HepG2 (cell line): ENCODE results near the gene WBP1. TPM values are rescaled to one million over a fixed set of nuclear protein-coding genes. Genes with fewer than 3 reads are reported as not detected.

Source experiments
- AKAP8 ChIP-seq: sonication (generic); formaldehyde crosslinking; IDR thresholded peaks from 2 replicates; pipeline ENCODE4 v1.5.1; 2020; ENCODE audit warnings: mild to moderate bottlenecking, missing genetic modification reagents
- ARID2 ChIP-seq: sonication (generic); formaldehyde crosslinking; IDR thresholded peaks from 2 replicates; pipeline ENCODE4 v1.8.1; 2022; ENCODE audit warnings: mild to moderate bottlenecking, missing genetic modification reagents, borderline replicate concordance
- FOXK1 ChIP-seq: sonication (generic); formaldehyde crosslinking; IDR thresholded peaks from 2 replicates; pipeline ENCODE4 v1.4.0; 2020; ENCODE audit warnings: low read depth, missing genetic modification reagents, borderline replicate concordance
- FOXM1 ChIP-seq: sonication (generic); formaldehyde crosslinking; IDR thresholded peaks from 2 replicates; pipeline ENCODE4 v1.5.0; 2020; ENCODE audit warnings: missing genetic modification reagents
- KDM2A ChIP-seq: sonication (generic); formaldehyde crosslinking; IDR thresholded peaks from 2 replicates; pipeline ENCODE4 v1.4.0; 2020; ENCODE audit warnings: low read depth, missing genetic modification reagents, borderline replicate concordance
- NFYC ChIP-seq: IDR thresholded peaks from 2 replicates; pipeline ENCODE4 v1.6.1; 2016; ENCODE audit warnings: missing genetic modification reagents, missing compliant biosample characterization
- POLR2AphosphoS5 ChIP-seq: IDR thresholded peaks from 2 replicates; pipeline ENCODE4 v1.6.1; 2012; ENCODE audit warnings: low read depth, low read length
- POLR2G ChIP-seq: fragments of 200-400 bp; formaldehyde crosslinking; IDR thresholded peaks from 2 replicates; pipeline ENCODE4 v1.6.1; 2018; ENCODE audit warnings: mild to moderate bottlenecking, low read depth, low read length, moderate library complexity
- RFXAP ChIP-seq: sonication (generic); formaldehyde crosslinking; IDR thresholded peaks from 2 replicates; pipeline ENCODE4 v1.4.0; 2020; ENCODE audit warnings: missing genetic modification reagents, borderline replicate concordance
- RXRA ChIP-seq: sonication (generic); formaldehyde crosslinking; IDR thresholded peaks from 2 replicates; pipeline ENCODE4 v1.5.1; 2020; ENCODE audit warnings: missing genetic modification reagents
- SIN3B ChIP-seq: fragments of 150-350 bp; IDR thresholded peaks from 2 replicates; pipeline ENCODE4 v1.6.1; 2014; ENCODE audit warnings: low read length
- SMARCC2 ChIP-seq: fragments of 450-650 bp; IDR thresholded peaks from 2 replicates; pipeline ENCODE4 v1.6.1; 2017; ENCODE audit warnings: antibody characterized with exemption, mild to moderate bottlenecking
- YEATS2 ChIP-seq: sonication (generic); formaldehyde crosslinking; IDR thresholded peaks from 2 replicates; pipeline ENCODE4 v1.4.0; 2020; ENCODE audit warnings: missing genetic modification reagents, borderline replicate concordance
- ZNF343 ChIP-seq: sonication (generic); formaldehyde crosslinking; IDR thresholded peaks from 2 replicates; pipeline ENCODE4 v1.4.0; 2020; ENCODE audit warnings: mild to moderate bottlenecking, missing genetic modification reagents
- ZNF530 ChIP-seq: sonication (generic); formaldehyde crosslinking; IDR thresholded peaks from 2 replicates; pipeline ENCODE4 v1.5.0; 2020; ENCODE audit warnings: low read depth, mild to moderate bottlenecking, missing genetic modification reagents
- ZNF572 ChIP-seq: sonication (generic); formaldehyde crosslinking; IDR thresholded peaks from 2 replicates; pipeline ENCODE4 v1.5.1; 2020; ENCODE audit warnings: mild to moderate bottlenecking, missing genetic modification reagents
- ZNF598 ChIP-seq: sonication (generic); formaldehyde crosslinking; IDR thresholded peaks from 2 replicates; pipeline ENCODE4 v1.5.1; 2020; ENCODE audit warnings: mild to moderate bottlenecking, missing genetic modification reagents, borderline replicate concordance
- ZNF607 ChIP-seq: sonication (generic); formaldehyde crosslinking; IDR thresholded peaks from 2 replicates; pipeline ENCODE4 v1.5.1; 2020; ENCODE audit warnings: missing genetic modification reagents, mild to moderate bottlenecking, borderline replicate concordance
- ZNF614 ChIP-seq: IDR thresholded peaks from 2 replicates; pipeline ENCODE4 v1.6.1; 2018; ENCODE audit warnings: missing biosample characterization, missing genetic modification reagents, inconsistent platforms, borderline replicate concordance
- ZNF615 ChIP-seq: sonication (generic); formaldehyde crosslinking; IDR thresholded peaks from 2 replicates; pipeline ENCODE4 v1.5.0; 2020; ENCODE audit warnings: mild to moderate bottlenecking, missing genetic modification reagents, borderline replicate concordance
- ZSCAN22 ChIP-seq: sonication (generic); formaldehyde crosslinking; IDR thresholded peaks from 2 replicates; pipeline ENCODE4 v1.4.0; 2020; ENCODE audit warnings: mild to moderate bottlenecking, missing genetic modification reagents
- polyA plus RNA-seq, 8 experiments: library from polyadenylated mRNA; depleted of rRNA in 3 of 8; stranded (reverse) in 7 of 8; unstranded in 1 of 8; fragments of >200 nt; fragmentation: Illumina TruSeq in 4 of 8; extraction: Trizol in 4 of 8; gene quantifications; 2 replicates each; pipeline versions ENCODE4 v1.2.1 to v1.2.3, GENCODE V29; 2011 to 2016; ENCODE audit warnings: low read depth in 4 of 8, missing spikeins in 1 of 8, mixed read lengths in 1 of 8; ENCODE audit not compliant: insufficient read depth in 1 of 8
- total RNA-seq, 5 experiments: library from RNA; depleted of rRNA; stranded (reverse); fragments of >200 nt; fragmentation: Illumina TruSeq; extraction: Trizol; gene quantifications; 2 replicates each; pipeline ENCODE4 v1.2.3, GENCODE V29; 2016; ENCODE audit warnings: low read depth in 1 of 5
- TF ChIP-seq, protein P1 (sequence below): sonication (generic); formaldehyde crosslinking; IDR thresholded peaks from 2 replicates; pipeline ENCODE4 v1.4.0; 2020; ENCODE audit warnings: missing genetic modification reagents, borderline replicate concordance
- TF ChIP-seq, protein P2 (sequence below): sonication (generic); formaldehyde crosslinking; IDR thresholded peaks from 2 replicates; pipeline ENCODE4 v1.8.1; 2022; ENCODE audit warnings: low read depth, mild to moderate bottlenecking, missing genetic modification reagents

WBP1 gene
- total and polyA plus RNA-seq, 2 of the 13 experiments (the other 11 are each of a cell fraction or from before 2014, with no cell fraction given): 38.8 to 85.7 TPM

DNA sequence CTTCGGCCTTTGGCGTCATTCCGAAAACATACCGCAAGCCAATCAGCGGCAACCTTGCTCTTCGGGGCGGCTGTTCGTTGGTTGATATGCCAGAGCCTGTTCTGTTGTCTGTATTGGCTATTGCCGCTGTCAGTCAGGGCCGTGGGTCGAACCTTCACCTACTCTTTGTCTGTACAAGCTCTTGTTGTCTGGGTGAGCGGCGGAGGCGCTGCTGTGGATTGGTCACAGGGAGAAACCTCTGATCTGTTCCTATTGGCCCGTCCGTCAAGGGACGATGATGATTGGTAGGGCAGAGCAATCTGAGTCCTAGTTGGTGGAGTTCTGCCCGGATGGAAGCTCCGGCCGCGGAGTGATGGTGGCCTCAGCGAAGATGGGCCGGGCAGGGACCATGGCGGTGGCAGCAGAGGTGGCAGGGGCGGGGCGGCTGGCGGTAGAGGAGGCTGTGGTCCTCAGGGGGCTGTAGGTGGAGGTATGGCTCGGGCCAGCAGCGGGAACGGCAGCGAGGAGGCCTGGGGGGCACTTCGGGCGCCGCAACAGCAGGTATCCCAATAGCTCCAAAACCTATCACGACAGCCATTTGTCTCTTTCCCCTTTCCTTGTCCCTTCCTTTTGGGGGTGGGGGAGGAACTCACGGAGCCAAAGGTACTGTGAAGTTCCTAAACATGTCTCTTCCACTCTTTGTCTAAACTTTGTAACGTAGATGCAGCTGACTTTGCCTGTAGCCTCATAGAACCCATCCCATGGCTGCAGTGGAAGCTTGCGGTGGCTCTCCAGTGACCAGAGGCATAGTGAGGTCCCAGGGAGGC is at the start of gene WBP1 (continued):
- peak; percentile 80 for TF ChIP-seq FOXK1 (CRISPR knock-in tag)
- peak; percentile 76 for TF ChIP-seq POLR2G
- TF ChIP-seq, protein P1, sequence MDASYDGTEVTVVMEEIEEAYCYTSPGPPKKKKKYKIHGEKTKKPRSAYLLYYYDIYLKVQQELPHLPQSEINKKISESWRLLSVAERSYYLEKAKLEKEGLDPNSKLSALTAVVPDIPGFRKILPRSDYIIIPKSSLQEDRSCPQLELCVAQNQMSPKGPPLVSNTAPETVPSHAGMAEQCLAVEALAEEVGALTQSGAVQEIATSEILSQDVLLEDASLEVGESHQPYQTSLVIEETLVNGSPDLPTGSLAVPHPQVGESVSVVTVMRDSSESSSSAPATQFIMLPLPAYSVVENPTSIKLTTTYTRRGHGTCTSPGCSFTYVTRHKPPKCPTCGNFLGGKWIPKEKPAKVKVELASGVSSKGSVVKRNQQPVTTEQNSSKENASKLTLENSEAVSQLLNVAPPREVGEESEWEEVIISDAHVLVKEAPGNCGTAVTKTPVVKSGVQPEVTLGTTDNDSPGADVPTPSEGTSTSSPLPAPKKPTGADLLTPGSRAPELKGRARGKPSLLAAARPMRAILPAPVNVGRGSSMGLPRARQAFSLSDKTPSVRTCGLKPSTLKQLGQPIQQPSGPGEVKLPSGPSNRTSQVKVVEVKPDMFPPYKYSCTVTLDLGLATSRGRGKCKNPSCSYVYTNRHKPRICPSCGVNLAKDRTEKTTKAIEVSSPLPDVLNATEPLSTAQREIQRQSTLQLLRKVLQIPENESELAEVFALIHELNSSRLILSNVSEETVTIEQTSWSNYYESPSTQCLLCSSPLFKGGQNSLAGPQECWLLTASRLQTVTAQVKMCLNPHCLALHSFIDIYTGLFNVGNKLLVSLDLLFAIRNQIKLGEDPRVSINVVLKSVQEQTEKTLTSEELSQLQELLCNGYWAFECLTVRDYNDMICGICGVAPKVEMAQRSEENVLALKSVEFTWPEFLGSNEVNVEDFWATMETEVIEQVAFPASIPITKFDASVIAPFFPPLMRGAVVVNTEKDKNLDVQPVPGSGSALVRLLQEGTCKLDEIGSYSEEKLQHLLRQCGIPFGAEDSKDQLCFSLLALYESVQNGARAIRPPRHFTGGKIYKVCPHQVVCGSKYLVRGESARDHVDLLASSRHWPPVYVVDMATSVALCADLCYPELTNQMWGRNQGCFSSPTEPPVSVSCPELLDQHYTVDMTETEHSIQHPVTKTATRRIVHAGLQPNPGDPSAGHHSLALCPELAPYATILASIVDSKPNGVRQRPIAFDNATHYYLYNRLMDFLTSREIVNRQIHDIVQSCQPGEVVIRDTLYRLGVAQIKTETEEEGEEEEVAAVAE (CRISPR knock-in tag): peak; percentile 98
- peak; percentile 96 for TF ChIP-seq KDM2A (CRISPR knock-in tag)
- TF ChIP-seq YEATS2: peak; percentile 3; the same call in 1 of the 2 replicates
- TF ChIP-seq SIN3B: peak; percentile 80
- TF ChIP-seq ZNF614 (CRISPR knock-in tag): no peak; the same call in 1 of the 2 replicates
- TF ChIP-seq, protein P2, sequence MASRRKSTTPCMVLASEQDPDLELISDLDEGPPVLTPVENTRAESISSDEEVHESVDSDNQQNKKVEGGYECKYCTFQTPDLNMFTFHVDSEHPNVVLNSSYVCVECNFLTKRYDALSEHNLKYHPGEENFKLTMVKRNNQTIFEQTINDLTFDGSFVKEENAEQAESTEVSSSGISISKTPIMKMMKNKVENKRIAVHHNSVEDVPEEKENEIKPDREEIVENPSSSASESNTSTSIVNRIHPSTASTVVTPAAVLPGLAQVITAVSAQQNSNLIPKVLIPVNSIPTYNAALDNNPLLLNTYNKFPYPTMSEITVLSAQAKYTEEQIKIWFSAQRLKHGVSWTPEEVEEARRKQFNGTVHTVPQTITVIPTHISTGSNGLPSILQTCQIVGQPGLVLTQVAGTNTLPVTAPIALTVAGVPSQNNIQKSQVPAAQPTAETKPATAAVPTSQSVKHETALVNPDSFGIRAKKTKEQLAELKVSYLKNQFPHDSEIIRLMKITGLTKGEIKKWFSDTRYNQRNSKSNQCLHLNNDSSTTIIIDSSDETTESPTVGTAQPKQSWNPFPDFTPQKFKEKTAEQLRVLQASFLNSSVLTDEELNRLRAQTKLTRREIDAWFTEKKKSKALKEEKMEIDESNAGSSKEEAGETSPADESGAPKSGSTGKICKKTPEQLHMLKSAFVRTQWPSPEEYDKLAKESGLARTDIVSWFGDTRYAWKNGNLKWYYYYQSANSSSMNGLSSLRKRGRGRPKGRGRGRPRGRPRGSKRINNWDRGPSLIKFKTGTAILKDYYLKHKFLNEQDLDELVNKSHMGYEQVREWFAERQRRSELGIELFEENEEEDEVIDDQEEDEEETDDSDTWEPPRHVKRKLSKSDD (CRISPR knock-in tag): peak; percentile 78; the same call in 1 of the 2 replicates
- TF ChIP-seq ZNF572 (CRISPR knock-in tag): no peak
- 0 out of 2 replicates have a peak, but pooled peaks have one; percentile 70 for TF ChIP-seq FOXM1 (CRISPR knock-in tag)
- peak; percentile 8; the same call in 1 of the 2 replicates for TF ChIP-seq AKAP8 (CRISPR knock-in tag)
- no peak for TF ChIP-seq ZNF607 (CRISPR knock-in tag)
- TF ChIP-seq ZNF343 (CRISPR knock-in tag): 0 out of 2 replicates have a peak, but pooled peaks have one; percentile 12
- 0 out of 2 replicates have a peak, but pooled peaks have one; percentile 21 for TF ChIP-seq RXRA
- peak; percentile 71 for TF ChIP-seq ARID2
- peak; percentile 99 for TF ChIP-seq RFXAP (CRISPR knock-in tag)
- no peak for TF ChIP-seq SMARCC2
- 0 out of 2 replicates have a peak, but pooled peaks have one; percentile 30 for TF ChIP-seq ZNF615 (CRISPR knock-in tag)
- TF ChIP-seq ZNF598: 0 out of 2 replicates have a peak, but pooled peaks have one; percentile 44
- no peak for TF ChIP-seq POLR2AphosphoS5
- peak; percentile 58; the same call in 1 of the 2 replicates for TF ChIP-seq ZSCAN22 (CRISPR knock-in tag)
- no peak for TF ChIP-seq ZNF530 (CRISPR knock-in tag)
- peak; percentile 97 for TF ChIP-seq NFYC
